ENCODE measurements around the gene SMG5. TPM values are rescaled to one million over a fixed set of nuclear protein-coding genes. Genes with fewer than 3 reads are reported as not detected.

SMG5 gene
- total RNA-seq, 1 experiment from 2014 or later, result 63.3 TPM

DNA sequence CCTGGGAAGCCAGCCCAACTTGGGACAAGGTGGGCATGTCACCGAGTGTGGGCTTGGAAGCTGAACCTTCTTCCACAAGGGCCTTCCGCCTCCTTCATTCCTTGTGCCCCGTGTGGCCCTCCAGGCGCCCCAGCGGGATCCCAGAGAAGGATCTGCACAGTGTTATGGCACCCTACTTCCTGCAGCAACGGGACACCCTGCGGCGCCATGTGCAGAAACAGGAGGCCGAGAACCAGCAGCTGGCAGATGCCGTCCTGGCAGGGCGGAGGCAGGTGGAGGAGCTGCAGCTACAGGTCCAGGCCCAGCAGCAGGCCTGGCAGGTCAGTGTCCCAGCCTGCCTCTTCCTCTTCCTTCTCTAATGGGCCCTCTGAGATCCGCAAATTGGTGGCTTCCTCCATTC is 46.5 kb downstream of the SMG5 start:
- H3K27ac ChIP-seq, result no peak overlapping the region
- no peaks in the 10 kb centered on the region for H3K79me2 ChIP-seq (ENCODE audit: low read depth)
- no peaks in the 10 kb centered on the region; the same call in 1 of the 2 replicates for H3K36me3 ChIP-seq (ENCODE audit: low read depth)
- no TSS peak for BruUV-seq (replicated peaks)
- no peaks in the 10 kb centered on the region for H4K20me1 ChIP-seq (ENCODE audit: insufficient read depth)
- H3K4me2 ChIP-seq, result no peak overlapping the region
- H3F3A ChIP-seq (ENCODE audit: insufficient read depth, low read depth), result no peaks in the 10 kb centered on the region
- H3K9me3 ChIP-seq (ENCODE audit: insufficient read depth, low read depth), result no peaks in the 10 kb centered on the region
- POLR2A ChIA-PET (ENCODE audit: unreplicated experiment), result no interaction called here
- CTCF ChIA-PET, result no interaction called here
- no peaks in the 10 kb centered on the region for H3K4me1 ChIP-seq (replicated peaks; ENCODE audit: insufficient read depth)
- H3K9me2 ChIP-seq (ENCODE audit: insufficient read depth), result no peaks in the 10 kb centered on the region
- no peak overlapping the region for H2AFZ ChIP-seq
- H3K27me3 ChIP-seq (ENCODE audit: insufficient read depth, low read depth), result no peaks in the 10 kb centered on the region
- intact Hi-C loops (cut with micrococcal nuclease; ENCODE audit: unreplicated experiment), result no loop called here
- H3K4me3 ChIP-seq, result no peak overlapping the region
- TF ChIP-seq EZH2 (IDR thresholded peaks at IDR 0.05; ENCODE audit: low read depth), result no peak
- TF ChIP-seq, protein P1, sequence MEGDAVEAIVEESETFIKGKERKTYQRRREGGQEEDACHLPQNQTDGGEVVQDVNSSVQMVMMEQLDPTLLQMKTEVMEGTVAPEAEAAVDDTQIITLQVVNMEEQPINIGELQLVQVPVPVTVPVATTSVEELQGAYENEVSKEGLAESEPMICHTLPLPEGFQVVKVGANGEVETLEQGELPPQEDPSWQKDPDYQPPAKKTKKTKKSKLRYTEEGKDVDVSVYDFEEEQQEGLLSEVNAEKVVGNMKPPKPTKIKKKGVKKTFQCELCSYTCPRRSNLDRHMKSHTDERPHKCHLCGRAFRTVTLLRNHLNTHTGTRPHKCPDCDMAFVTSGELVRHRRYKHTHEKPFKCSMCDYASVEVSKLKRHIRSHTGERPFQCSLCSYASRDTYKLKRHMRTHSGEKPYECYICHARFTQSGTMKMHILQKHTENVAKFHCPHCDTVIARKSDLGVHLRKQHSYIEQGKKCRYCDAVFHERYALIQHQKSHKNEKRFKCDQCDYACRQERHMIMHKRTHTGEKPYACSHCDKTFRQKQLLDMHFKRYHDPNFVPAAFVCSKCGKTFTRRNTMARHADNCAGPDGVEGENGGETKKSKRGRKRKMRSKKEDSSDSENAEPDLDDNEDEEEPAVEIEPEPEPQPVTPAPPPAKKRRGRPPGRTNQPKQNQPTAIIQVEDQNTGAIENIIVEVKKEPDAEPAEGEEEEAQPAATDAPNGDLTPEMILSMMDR (conservative IDR thresholded peaks at IDR 0.05), result no peak
- DNase-seq, result no peak

- Histone ChIP-seq H3K36me3 (ENCODE audit: low read depth) (no peaks in the 10 kb centered on the region; the same call in 1 of the 2 replicates), H3K4me2 (no peak overlapping the region), H2AFZ (no peak overlapping the region), H3K9me2 (ENCODE audit: insufficient read depth) (no peaks in the 10 kb centered on the region), H3K27me3 (ENCODE audit: insufficient read depth, low read depth) (no peaks in the 10 kb centered on the region), H4K20me1 (ENCODE audit: insufficient read depth) (no peaks in the 10 kb centered on the region), H3K4me1 (replicated peaks; ENCODE audit: insufficient read depth) (no peaks in the 10 kb centered on the region), H3F3A (ENCODE audit: insufficient read depth, low read depth) (no peaks in the 10 kb centered on the region), H3K79me2 (ENCODE audit: low read depth) (no peaks in the 10 kb centered on the region), H3K4me3 (no peak overlapping the region), H3K9me3 (ENCODE audit: insufficient read depth, low read depth) (no peaks in the 10 kb centered on the region), H3K27ac (no peak overlapping the region)
- no TSS peak for BruUV-seq (replicated peaks)
- TF ChIP-seq EZH2 (IDR thresholded peaks at IDR 0.05; ENCODE audit: low read depth), result no peak
- TF ChIP-seq, protein P1 (conservative IDR thresholded peaks at IDR 0.05), result no peak
- ChIA-PET POLR2A (ENCODE audit: unreplicated experiment) (interaction anchor here (0.6 to 0.9 kb wide), 2 partner anchors 88 to 115 kb away, joined by 4 read pairs; no protein-coding TSS in a partner anchor), CTCF (interaction anchor here (0.6 to 1.3 kb wide), 3 partner anchors 62 to 135 kb away, joined by 3 to 14 read pairs (median 9); no protein-coding TSS in a partner anchor)
- no peak for DNase-seq
- intact Hi-C loops (cut with micrococcal nuclease; ENCODE audit: unreplicated experiment), result no loop called here
Measured at GRCh38 chr1:156233426-156234127, 49.0 kb downstream of the SMG5 start.

- H3K4me2 ChIP-seq, result no peak overlapping the region
- ChIA-PET CTCF (interaction anchor here (0.6 kb wide), 2 partner anchors 63 to 173 kb away, joined by 3 to 7 read pairs; no protein-coding TSS in a partner anchor), POLR2A (ENCODE audit: unreplicated experiment) (no interaction called here)
- no peak for DNase-seq
- intact Hi-C loops (cut with micrococcal nuclease; ENCODE audit: unreplicated experiment), result no loop called here
- no peaks in the 10 kb centered on the region for H3K9me2 ChIP-seq (ENCODE audit: insufficient read depth)
- no peaks in the 10 kb centered on the region for H3K79me2 ChIP-seq (ENCODE audit: low read depth)
- no peak overlapping the region for H2AFZ ChIP-seq
- no peak overlapping the region for H3K4me3 ChIP-seq
- no TSS peak for BruUV-seq (replicated peaks)
- no peaks in the 10 kb centered on the region for H3F3A ChIP-seq (ENCODE audit: insufficient read depth, low read depth)
- no peaks in the 10 kb centered on the region for H3K4me1 ChIP-seq (replicated peaks; ENCODE audit: insufficient read depth)
- no peaks in the 10 kb centered on the region for H3K9me3 ChIP-seq (ENCODE audit: insufficient read depth, low read depth)
- no peak for TF ChIP-seq EZH2 (IDR thresholded peaks at IDR 0.05; ENCODE audit: low read depth)
- TF ChIP-seq, protein P1 (conservative IDR thresholded peaks at IDR 0.05), result no peak
- H3K27ac ChIP-seq, result no peak overlapping the region
- H3K27me3 ChIP-seq (ENCODE audit: insufficient read depth, low read depth), result no peaks in the 10 kb centered on the region
- no peaks in the 10 kb centered on the region for H4K20me1 ChIP-seq (ENCODE audit: insufficient read depth)
- H3K36me3 ChIP-seq (ENCODE audit: low read depth), result no peaks in the 10 kb centered on the region; the same call in 1 of the 2 replicates
Measured at GRCh38 chr1:156232201-156232894, 50.3 kb downstream of the SMG5 start.
